HL-60 (cell line): ENCODE data around the gene SYCN.

Source experiments
- CTCF ChIP-seq: IDR thresholded peaks from one replicate; pipeline ENCODE4 v1.5.1; 2011; ENCODE audit warnings: low read length, control low read depth, inconsistent platforms; ENCODE audit not compliant: insufficient read depth
- GABPA ChIP-seq: IDR thresholded peaks from 2 replicates; pipeline ENCODE4 v1.6.1; 2012; ENCODE audit warnings: low read depth
- POLR2AphosphoS5 ChIP-seq: IDR thresholded peaks from 2 replicates; pipeline ENCODE4 v1.6.1; 2012; ENCODE audit warnings: low read depth
- REST ChIP-seq: IDR thresholded peaks from 2 replicates; pipeline ENCODE4 v1.6.1; 2012; ENCODE audit warnings: low read depth; ENCODE audit not compliant: insufficient replicate concordance
- SPI1 ChIP-seq: IDR thresholded peaks from 2 replicates; pipeline ENCODE4 v1.6.1; 2012; ENCODE audit warnings: low read depth, mild to moderate bottlenecking, borderline replicate concordance

GRCh38 chr19:39193803-39194202 is 10.3 kb downstream of the SYCN start:
- TF ChIP-seq CTCF = no peak
- TF ChIP-seq POLR2AphosphoS5 = no peak
- TF ChIP-seq GABPA = no peak
- no peak for TF ChIP-seq REST
- TF ChIP-seq SPI1 = no peak
